ENCODE measurements around the gene CKAP2L.

GRCh38 chr2:112723547-112723940 is 40.9 kb downstream of the CKAP2L start:
- TF ChIP-seq CTCF (IDR thresholded peaks at IDR 0.05) (no peak), POLR2A (IDR thresholded peaks at IDR 0.05) (no peak)

Measured in thyroid gland (tissue), 4 donors.